HG03432 (cell line): Measurements from ENCODE around the gene IFT27.
A peak's percentile ranks its signal among the peaks of the same experiment; 100 is the strongest.

ENCODE experiments used
- ATAC-seq: cut with Tn5 transposase; IDR thresholded peaks from one replicate; pipeline ENCODE4 v1.9.1; 2021; ENCODE audit warnings: mild to moderate bottlenecking, moderate library complexity; ENCODE audit not compliant: unreplicated experiment

Gene IFT27, protein sequence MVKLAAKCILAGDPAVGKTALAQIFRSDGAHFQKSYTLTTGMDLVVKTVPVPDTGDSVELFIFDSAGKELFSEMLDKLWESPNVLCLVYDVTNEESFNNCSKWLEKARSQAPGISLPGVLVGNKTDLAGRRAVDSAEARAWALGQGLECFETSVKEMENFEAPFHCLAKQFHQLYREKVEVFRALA

DNA sequence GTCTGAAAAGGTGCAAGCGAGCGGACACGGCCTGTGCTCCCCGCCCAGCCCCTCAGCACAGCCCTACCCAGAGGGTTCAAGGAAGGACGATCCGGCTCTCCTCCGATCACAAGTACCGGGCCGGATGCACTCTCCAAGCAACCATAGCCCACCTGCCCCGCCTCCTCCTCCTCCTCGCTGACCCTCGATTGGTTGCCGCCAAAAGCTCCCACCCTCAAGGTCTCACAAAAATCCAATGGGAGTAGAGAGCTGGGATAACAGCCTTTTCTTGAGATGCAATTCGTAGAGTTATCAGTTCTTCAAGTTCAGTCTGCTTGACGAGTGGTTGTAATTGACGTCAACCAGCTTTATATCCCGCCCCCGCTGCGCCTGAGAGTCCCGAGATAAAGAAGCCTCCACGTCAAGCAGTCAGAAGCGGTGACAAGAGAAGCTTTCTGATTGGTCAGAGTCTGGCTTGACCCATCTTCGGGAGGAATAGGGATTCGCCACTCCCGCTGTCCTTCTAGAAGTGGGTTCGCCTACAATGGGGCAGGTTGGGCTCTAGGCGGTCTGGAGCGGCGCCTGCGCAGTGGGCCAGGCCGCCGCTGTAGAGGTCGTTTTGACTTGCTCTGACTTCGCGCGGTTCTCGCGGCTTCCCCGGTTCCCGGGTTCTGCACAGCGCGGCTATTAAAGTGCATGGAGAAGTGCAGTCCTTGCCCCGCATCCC is at the start of gene IFT27:
TSS of gene IFT27 (minus strand) at position 156 of the 706 bp plus-strand sequence. CDS start 412 bp downstream, outside the sequence.
- peak; percentile 88 for ATAC-seq

DNA sequence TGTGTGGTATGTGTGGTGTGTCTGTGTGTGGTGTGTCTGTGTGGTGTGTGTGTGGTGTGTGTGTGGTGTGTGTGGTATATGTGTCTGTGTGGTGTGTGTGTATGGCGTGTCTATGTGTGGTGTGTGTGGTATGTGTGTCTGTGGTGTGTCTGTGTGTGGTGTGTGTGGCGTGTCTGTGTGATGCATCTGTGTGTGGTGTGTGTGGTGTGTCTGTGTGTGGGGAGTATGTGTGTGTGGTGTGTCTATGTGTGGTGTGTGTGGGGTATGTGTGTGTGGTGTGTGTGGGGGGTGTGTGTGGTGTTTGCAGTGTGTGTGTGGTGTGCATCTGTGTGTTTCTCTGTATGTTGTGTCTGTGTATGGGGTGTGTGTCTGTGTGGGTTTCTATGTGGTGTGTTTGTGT is 48.7 kb upstream of the IFT27 start:
- no peak for ATAC-seq

DNA sequence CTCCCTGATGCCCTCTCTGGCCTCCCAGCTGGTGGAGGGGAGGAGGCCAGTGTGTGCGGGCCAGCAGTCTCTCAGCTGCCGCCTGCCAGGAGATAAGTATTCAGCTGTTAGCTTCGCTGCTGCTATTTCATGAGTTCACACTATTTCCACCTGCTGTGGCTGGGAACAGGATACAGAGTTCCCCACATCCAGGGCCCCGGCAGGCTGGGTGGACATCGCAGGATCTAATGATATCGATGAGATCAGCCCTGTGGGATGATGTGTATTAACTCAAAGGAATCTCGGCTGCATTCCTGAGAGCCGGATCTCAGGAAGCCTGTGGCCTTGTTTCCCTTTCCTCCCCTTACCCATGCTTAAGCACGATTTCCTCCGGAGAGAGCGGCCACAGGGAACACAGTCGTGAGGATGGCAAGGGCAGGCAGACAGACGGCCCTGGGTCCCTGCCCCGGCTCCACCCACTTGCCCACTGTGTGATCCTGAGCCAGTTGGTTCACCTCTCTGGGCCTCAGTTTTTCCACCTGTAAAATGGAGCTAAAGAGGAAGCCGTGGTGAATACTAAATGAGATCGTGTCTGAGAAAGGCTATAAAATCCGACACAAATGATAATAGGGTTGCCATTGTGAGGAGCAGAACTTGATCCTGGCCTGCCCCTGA is 47.4 kb upstream of the IFT27 start:
- no peak for ATAC-seq

DNA sequence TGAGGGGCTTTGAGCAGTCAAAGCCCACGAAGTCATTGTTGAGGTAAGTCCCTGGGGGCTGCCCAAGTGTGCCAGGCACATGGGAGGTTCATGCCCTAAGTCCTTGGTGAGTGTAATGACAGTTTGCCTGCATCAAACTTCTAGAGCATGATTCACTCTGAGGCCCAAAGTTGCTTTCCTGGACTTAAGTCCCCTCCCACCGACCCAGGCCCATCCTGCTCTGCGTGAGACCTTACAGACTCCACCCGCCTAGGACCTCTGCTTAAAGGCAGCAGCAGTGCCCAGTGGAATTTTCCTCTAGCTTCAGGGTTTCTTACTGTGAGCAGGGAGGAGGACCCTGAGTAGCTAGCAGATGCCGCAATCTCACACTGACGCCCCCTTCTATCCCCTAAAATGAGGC is 46.7 kb upstream of the IFT27 start:
- no peak for ATAC-seq

DNA sequence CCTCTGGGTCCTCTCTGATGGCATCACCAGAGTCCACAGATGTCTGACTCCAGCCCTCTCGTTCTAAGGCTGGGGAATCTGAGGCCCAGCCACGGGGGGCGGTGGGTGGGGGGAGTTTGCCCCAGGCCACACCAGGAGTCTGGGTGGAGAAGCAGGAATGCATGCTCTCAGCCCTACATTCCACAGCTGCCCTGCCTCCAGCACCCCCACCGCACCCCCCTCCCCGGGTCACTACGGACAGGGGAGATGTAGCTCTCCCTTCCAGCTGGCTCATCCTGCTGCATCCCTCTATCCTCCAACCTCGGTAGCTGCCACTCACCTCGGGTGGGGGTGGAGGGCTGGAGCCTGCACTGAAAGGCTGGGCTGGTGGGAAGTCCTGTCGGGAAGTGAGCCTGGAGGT is 43.2 kb upstream of the IFT27 start:
- no peak for ATAC-seq

DNA sequence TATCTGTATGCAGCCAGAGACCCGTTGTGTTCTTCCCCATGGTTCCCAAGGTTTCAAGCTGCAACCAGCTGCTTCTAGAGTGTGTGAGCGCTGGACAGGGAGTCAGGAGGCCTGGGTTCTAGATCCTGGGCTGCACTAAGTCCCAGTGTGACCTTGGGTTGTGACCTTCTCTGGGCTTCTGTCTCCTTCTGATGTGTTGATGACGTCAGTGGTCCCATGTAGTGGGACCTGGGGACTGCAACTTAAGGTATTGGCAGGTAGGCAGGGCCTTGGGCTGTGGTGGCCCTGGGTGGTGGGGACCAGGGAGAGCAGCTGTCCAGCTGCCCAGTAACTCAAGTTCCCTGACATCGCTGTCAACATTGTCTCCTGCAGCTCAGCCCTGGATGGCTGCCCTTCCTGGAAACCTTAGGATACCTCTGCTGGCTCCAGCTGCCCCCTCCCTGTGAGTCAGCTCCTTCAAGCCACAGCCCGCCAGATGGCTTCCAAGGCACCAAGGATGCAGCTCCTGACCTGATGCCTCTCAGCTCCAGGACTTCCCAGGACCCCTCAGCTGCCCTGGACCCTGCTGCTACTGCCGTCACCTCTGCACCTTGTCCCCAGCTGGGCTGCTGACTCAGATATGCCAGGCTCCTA is 42.2 kb upstream of the IFT27 start:
- ATAC-seq, result no peak

DNA sequence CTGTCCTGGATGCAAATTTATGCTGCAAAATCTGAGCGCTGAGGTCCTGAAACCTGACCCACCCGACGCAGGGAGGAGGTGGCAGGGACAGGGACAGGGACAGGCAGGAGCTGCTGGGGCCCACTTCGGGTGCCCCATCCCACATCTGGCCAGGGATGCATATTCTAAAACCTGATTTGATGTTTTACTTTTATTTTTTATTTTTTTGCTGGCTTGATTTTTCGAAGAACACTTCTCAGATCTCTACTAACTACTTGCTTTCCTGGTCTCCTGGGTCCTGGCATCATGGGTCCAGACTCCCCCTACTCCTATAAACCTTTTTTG is 41.6 kb upstream of the IFT27 start:
- ATAC-seq, result no peak

DNA sequence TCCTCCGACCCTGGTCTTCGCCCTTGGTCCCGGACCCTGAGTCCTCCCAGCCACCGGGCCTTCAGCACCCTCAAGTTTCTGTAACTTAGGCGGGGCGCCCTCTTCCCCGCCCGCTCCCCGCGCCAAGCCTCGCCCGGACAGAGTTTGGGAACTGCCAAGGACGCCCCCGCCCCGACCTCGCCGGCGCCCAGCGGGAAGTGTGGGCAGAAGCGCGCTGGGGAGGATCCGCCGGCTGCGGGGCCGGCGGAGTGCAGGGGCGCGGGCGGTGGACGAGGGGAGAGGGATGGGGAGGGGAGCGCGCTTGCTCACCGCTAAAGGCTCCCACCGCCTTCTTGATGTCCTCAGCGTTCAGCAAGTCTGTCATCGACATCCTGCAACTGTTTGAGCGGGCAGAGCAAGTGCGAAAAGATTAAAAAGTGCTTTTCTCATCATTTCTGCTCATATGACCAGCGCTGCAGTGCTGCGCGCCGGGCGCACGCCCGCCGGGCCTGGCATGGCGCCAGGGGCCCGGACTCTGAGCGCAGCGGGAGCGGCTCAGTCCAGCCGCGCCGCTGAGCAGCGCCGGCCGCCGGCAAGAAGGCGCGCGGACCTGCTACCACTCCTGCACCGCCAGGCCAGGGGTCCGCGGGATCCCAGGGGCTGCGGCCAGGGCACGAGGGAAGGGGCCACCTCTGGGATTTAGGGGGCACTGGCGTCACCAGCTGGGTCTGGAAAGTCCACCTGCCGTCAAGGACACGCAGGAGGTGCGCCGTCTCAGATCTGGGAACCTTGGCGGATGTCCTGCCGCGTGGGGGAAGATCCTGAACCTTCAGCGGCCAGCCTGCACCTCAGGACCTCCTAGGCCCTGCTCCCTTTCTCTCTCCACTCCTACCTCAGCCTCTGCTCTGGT is 41.0 kb upstream of the IFT27 start, which contains the start of gene PVALB:
TSS of gene PVALB (minus strand) at position 400 of the 889 bp plus-strand sequence. CDS start at position 370, 30 bp downstream.
- ATAC-seq, result no peak

DNA sequence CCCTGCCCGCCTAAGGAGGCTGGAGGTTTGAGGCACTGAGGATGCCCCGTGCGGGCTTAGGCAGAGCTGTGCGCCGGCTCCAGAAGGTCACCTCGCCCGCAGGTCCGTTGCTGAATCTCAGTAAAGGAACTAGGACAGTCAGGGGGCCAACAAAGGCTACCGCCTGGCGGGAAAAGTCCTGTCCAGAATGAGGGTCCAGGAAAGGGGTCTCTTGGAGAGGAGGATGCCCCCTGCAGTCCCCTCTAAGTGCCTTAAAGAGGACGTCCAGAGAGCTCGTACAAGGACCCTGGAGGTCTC is 40.4 kb upstream of the IFT27 start:
- no peak for ATAC-seq

DNA sequence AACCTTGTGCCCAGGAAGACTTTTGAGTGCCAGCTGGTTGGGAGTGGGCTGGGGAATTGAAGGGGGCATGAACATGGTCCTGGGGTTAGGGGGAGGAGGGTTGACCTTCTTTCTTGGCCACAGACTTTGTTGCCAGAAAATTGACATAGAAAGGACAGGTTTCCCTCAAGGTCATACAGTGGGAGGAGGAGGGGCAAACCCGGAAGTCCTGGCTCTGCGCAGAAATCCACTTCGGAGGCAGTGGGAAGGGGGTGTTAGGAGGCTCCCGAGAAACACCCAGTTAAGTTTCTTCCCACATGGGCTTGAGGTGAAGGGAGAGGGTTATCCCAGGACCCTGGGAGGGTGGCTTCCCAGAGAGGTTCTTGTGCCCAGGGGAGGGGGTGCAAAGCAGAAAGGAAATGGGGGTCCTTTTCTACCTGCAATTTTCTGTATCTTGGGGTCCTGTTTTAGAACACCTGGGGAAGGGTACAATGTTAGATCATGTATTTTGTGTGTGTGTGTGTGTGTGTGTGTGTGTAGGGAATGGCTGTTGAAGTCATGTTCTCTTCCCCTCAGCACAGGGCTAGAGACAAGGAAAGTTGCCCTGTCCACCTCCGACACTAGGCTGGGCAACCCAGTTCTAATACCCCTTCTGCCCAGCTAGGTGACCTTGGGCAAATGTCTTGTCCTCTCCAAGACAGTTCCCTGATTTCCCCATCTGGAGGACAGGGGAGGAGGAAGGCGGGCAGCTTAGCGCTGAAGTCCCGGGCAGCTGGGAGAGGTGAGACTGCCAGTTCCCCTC is 39.8 kb upstream of the IFT27 start:
- no peak for ATAC-seq

DNA sequence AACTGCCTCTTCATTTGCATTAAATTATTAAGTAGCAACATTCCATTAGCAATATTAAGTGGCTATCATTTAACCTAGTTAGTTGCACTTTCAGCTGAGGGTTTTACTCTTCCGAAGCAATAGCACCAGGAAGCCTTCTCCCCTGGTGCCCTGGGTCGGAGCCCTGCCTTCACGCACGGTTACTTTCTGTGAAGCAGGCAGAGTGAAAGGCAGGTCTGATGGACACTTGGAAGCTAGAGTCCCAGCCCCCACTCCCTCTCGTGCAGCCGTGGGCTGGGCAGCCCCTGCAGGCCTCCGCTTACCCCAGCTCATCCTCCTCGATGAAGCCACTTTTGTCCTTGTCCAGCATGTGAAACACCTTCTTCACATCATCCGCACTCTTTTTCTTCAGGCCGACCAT is 38.9 kb upstream of the IFT27 start:
- ATAC-seq, result no peak

DNA sequence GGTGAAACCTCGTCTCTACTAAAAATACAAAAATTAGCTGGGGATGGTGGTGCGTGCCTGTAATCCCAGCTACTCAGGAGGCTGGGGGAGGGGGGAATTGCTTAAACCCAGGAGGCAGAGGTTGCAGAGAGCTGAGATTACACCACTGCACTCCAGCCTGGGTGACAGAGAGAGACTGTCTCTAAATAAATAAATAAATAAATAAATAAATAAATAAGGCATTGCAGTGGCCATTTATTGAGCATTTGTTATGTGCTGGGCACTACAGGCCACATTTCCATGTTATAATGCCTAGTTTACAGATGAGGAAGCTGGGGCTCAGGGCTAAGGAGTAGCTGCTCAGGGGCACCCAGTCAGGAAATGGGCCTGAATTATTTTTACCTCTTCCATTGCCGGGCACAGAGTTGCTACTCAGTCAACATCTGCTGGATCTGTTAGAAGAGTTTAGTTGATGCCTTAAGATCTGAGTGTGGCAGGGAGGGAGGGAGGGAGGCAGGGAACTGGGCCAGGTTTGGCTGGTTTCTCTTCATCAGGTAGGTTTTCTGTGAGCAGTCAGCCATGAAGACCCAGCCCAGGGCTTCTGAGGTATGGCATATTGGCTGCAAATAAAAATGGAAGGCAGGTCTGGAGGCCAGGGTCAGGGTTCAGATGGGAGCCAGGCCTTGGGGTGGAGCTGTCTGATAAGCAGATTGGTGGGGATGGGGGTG is 35.3 kb upstream of the IFT27 start:
- no peak for ATAC-seq

DNA sequence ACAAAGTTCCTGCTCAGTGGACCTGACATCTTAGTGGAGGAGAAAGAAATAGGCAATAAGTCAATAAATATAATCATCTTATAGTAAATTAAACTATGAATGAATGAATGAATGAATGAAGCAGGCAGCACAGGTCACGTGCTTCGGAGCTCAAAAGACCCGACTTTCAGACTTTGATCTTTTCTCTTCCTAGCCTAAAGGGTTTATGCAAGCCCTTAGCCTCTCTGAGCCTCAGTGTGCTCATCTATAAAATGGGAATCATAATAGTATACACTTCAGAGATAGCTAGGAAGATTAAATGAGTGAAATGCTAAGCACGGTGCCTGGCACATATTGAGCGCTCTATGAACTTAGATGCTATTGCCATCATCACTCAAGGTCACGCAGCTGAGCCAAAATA is 33.4 kb upstream of the IFT27 start:
- no peak for ATAC-seq

DNA sequence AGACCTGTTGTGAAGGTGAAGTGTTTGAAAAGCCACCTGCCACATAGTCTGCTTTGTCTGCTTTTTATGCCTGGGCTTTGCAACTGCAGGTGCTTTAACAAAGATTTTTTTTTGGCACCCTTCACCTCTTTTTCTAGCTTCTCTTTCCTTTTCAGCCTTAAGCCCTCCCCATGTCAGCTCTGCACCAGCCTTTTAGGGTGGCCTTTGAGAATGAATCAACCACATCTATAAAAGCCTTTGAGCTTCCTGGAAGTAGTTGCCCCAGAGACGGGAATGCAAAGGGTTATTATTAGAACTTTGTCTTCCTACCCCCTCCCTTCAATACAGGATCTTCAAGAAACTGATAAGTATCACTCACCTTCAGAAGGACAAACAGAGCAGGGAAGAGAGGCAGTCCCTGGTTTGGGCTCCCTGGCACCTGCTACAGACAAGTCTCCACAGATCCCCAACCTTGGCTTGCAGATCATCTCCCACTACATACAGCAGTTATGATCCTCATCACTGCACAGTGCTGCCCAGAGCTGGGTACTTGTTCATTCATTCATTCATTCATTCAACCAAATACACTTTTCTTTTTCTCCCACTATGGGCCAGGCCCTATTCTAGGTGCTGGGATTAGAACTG is 32.9 kb upstream of the IFT27 start:
- ATAC-seq, result no peak

DNA sequence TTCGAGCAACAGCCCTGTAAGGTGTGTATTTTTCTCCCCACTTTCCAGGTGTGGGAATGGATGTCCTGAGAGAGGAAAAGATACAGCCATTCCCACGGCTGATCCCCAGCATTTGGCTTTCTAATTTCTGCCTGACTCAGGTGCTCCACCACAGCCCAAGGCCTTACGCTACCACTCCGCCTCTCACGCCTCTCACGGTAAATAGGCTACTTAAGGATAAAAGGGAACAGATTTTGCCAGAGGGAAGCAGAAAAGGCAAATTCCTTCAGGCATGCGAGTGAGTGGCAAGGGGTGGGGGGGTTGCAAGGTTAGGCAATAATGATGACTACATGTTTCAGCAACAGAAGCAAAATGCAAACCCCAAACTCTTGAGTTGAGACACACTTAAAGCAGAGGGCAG is 31.7 kb upstream of the IFT27 start:
- ATAC-seq, result no peak

DNA sequence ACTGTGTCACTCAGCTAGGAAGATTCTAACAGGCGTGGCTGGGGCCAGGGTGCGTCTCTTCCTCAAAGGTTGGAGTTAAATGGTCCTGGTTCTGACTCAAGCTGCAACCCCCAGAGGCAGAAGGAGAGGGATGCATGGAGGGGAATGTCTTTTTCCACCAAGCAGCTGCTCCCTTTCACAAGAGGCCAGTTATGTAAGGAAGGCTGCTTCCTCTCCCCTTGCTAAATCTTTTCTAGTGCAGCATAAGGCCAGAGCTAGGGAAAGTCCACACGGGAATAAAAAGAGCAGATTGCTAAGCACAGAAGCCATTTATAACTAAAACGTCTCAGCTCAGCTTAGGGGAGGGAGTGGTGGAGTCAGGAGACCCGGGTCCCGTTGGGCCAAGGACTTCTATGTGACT is 30.9 kb upstream of the IFT27 start:
- ATAC-seq, result no peak

DNA sequence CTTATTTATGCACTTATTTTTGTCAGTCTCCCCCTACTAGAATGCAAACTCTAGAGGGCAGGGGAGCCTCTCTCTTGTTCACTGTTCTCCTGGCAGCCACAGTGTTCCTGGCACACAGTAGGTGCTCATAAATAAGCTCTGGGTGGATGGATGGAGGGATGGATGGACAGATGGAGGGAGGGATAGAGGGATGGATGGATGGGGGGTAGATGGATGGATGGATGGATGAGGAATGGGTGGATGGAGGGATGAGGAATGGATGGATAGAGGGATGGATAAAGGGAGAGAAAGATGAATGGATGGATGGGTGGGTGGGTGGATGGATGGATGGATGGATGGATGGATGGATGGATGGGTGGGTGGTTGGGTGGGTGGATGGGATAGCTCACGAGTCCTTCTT is 27.4 kb upstream of the IFT27 start:
- no peak for ATAC-seq

DNA sequence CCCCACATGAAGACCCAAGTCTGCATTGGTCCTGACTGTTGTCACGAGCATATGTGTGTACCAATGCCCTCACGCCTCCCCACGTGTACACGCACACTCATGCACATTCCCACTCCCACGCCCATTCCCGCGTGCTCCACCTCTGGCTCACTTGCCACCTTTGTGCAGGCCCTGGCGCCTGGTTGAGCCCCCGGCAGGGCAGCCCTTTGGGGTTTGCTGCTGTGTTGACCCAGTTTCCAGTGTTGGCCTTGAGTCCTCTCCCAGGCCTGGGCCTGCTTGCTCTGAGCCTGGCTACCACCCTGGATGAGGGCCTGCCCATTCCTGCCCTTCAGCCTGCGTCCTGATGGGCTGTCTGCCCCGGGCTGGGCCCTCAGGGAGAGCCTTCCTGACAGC is 22.8 kb upstream of the IFT27 start:
- ATAC-seq, result no peak

DNA sequence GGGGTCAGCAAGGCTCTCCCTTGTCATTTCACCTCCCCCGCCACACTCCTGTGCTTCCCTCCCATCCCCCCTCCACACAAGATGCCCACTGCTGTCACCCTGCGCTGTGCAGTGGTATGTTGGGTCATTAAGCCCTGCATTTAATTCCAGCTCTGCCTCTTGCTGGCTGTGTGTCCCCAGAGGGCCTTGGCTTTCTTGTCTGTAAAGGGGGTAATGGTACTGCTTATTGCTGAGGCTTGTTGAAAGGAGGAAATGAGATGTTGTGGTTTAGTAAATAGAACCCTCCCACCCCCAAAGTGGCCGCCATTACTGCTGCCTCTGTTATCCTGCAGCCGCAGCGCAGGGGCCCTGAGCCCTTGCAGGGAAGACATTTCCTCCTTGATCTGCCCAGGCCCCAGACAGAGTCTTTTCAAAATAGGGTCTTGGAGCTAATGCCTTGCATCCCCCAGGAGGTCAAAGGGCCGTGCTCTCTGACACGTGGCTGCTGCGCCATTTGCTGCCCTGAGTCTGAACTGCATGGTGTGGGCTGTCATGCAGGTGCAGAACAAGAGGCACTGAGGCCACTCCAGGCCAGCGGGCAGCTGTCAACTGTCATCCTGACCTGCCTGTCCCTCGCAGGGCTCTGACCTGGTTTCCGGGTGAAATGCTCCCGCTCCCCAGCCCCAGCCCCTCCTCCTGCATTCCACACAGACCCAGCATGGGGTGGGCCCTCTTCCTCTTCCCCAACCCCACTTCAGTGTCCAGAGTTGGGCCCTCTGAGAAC is 22.2 kb upstream of the IFT27 start:
- no peak for ATAC-seq
